HG03066 (cell line): ENCODE data around the gene RPS27A.
"Not testable (repeated sequence)": the region's sequence is repeated elsewhere in the genome, so short reads cannot be mapped to it uniquely, and the experiment has no call there.

Experiments
- ATAC-seq: cut with Tn5 transposase; IDR thresholded peaks from one replicate; pipeline ENCODE4 v1.9.1; 2021; ENCODE audit warnings: low read depth; ENCODE audit not compliant: unreplicated experiment

Gene RPS27A

DNA sequence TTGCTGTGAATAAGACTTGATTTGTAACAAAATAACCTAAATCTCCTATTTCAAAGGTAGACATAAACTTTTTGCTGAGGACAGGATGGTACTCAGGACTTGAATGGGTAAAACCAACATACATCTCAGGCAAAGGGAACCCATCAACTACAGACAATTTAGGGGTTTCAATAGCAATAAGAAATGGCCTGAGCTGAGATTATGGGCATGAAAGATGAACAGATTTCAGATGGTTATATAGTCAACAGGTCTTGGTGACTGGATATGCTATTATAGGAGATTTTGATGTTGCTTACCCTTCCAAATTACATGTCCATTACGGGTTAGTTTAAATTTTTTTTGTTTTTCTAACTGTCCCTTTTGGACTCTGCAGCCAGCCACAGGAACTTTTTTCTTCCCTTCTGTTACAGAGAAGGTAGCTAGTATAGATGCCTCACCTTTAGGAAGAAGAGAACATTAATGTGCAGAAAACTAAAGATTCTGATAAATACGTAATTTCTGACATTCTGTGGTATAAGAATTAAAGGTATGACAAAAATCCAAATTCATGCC lies 4.6 kb downstream of the RPS27A start:
- ATAC-seq, result no peak

DNA sequence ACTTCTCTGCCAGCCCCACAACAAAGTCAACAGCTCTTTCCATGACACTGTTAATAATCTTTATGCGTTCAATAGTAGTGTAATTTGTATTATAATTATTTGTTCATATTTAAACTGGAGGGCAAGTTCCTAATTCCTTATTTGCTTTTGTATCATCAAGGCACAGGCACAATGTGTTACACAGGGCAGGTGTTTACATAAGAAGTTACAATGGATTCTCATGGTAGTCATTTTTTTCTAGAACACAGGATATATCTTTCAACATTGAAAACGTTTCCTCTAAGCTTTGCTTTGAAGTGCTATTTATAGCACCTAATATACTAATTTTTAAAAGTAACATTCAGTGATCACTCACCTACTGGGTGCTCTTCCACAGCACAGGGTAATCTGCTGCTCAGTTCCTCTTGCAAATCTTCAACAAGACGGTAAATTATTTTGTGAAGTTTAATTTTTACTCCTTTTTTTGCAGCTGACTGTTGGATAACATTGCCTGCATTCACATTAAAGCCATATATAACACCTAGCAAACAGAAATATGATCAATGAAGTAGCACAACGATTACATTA lies 7.3 kb downstream of the RPS27A start:
- ATAC-seq, result no peak

DNA sequence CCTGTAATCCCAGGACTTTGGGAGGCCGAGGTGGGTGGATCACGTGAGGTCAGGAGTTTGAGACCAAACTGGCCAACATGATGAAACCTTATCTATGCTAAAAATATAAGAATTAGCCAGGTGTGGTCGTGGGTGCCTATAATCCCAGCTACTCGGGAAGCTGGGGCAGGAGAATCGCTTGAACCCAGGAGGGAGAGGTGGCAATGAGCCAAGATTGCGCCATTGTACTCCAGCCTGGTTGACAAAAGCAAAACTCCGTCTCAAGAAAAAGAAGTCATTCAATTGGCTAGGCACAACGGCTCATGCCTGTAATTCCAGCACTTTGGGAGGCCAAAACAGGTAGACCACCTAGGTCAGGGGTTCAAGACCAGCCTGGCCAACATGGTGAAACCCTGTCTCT lies 9.1 kb downstream of the RPS27A start:
- ATAC-seq, result not testable (repeated sequence)

DNA sequence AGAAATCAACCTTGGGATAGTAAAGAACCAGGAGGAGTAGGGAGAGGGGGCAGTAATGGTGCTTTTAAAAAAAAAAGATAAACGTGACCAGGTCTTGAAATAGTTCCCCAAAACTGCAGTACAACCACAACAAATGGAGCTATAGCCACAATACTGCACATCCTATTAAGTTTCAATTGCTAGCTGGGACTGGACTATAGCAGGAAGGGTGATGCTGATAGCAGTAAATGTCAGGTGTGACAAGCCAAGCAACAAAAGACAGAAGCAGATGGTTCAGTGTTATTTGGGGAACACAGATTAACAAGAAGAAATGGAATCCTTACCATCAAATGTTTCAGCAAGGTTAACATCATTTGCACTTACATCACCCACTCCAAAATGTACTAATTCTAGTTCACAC lies 10.1 kb downstream of the RPS27A start:
- no peak for ATAC-seq

DNA sequence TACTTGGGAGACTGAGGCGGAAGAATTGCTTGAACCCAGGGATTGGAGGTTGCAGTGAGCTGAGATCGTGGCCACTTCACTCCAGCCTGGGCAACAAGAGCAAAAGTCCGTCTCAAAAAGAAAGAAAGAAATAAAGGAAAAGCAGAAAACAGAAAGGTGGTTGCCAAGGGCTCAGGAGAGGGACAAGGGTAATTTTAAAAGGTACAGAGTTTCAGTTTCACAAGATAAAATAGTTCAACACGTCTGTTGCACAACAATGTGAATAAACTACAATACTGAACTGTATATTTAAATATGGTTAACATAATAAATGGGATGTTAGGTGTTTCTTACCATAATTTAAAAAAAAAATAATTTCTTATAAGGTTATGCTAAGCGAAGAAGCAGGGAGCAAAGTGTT lies 12.9 kb downstream of the RPS27A start:
- no peak for ATAC-seq

DNA sequence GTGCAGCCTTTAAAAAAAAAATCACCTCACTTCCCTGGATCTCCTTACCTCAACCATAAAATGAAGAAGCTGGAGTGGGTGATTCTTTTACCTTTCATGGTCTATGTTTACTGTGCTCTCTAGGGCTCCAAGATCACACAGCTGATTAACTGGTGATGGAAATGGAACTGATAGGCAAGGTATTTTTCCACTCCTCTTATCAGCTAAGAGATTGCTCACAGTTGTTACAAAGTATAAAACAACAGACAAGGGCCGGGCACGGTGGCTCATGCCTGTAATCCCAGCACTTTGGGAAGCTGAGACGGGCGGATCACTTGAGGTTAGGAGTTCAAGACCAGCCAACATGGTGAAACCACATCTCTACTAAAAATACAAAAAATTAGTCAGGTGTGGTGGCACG lies 14.5 kb downstream of the RPS27A start:
- ATAC-seq, result no peak

DNA sequence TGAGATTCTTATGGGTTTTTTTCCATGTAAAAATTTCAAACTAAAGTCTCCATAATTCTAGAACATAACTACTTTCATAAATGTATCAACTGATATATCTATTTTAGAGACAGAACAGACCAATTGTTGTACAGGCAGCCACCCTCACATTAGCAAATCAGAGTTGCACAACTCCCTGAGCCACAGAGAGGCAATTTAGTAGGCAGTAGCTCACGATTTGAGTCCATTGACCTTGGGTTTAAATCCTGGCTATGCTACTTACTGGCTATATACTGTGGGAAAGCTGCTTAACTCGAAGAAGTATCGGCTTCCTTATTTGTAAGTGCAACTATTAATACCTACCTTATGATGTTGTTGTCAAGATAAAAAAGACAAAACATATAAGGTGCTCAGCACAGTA lies 20.3 kb downstream of the RPS27A start:
- ATAC-seq, result no peak

DNA sequence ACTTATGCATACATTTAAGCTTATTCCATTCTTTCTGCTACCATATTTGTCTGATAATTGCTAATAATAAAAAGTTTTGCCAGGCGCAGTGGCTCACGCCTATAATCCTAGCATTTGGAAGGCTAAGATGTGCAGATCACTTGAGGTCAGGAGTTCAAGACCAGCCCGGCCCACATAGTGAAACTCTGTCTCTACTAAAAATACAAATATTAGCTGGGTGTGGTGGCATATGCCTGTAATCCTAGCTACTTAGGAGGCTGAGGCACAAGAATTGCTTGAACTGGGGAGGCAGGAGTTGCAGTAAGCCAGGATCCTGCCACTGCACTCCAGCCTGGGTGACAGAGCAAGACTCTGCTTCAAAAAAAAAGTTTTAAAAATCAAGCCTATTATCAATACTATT lies 27.1 kb downstream of the RPS27A start:
- not testable (repeated sequence) for ATAC-seq

DNA sequence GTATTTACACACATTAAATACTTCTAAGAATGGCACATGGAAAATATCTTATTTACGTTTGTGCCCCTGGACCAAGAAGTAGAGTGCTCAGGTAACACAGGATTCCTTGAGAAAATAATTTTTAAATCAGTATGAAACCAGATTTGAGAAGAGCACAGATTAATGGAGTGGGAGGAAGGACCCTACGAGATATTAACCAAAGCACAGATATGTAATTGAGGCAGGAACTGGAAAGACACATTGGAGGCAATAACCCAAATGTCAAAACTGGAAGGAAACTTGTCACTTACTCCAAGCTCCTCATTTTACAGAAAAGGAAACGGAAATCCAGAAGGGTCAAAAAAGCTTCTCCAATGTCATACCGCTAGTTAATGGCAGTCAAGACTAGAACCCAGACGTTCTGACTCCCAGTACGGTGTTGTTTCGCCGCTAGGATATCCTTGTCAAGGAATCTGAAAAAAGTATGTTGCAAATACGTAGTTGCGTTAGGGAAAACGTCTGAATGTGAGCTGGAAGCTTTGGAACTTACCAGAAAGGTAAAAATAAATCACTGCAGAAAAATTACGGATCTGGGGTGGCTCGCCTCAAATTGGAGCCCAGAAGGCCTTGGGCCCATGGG lies 35.9 kb downstream of the RPS27A start:
- no peak for ATAC-seq

DNA sequence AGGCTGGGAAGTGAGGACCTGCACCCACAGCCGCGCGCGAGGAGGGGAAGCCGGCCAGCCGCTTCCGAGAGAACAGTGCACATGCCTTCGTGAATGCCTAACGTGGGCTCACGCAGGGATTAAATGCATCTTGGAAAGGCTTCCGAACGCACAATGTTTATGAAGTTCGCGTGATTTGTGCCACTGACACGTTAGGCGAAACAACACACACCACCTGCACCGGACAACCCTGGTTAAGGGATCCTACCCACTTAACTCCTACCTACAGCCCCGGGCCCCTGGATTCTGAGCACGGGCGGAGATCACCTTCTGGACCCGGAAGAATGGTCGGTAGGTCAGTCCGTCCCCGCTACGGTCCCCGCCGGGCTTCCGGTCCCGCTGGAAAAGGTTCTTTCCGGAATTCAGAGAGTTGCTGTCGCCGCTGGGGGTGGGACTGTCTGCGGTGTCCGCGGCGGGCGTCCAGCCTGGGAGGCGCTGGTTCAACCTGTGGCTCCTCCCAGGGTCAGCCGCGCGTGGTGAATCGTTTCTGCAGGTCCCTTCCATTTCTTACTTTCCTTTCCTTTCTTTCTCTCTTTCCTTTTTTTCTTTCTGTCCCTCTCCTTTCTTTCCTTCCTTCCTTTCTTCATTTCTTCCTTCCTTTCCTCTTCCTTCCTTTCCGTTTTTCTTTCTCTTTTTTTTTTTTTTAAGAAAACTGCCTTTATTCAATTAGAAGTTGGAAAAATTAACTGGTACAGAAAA lies 36.6 kb downstream of the RPS27A start, which contains the start of gene MTIF2:
MTIF2 (minus strand) TSS at position 325 of the 738 bp plus-strand sequence. CDS start 5,373 bp downstream, outside the sequence.
- ATAC-seq, result peak; percentile 94

DNA sequence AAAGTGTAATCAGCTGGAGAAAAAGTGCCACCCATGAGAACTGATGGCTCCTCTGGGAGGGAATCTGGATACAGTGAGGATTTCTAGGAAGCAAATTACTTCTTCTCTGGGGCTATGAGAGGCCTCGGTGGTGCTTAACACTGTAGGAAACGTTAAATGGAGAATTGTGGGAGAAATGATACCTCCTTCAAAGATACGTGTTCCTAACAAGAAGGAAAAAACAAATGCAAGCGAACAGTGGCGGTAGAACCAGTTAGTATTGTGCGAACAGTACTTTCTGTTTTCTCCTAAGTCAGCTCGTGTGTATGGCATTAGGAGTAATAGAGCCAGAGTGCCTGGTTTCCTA lies 37.1 kb downstream of the RPS27A start:
- no peak for ATAC-seq

DNA sequence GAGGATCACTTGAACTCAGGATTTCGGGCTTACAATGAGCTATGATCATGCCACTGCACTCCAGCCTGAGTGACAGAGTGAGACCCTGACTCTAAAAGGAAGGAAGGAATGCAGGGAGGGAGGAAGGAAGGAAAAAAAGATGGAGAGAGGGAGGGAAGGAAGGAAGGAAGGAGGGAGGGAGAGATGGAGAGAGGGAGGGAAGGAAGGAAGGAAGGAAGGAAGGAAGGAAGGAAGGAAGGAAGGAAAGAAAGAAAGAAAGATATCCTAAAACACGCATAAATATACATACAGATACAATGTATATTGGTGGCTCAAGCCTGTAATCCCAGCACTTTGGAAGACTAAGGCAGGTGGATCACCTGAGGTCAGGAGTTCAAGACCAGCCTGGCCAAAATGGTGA lies 41.9 kb downstream of the RPS27A start:
- ATAC-seq, result not testable (repeated sequence)

DNA sequence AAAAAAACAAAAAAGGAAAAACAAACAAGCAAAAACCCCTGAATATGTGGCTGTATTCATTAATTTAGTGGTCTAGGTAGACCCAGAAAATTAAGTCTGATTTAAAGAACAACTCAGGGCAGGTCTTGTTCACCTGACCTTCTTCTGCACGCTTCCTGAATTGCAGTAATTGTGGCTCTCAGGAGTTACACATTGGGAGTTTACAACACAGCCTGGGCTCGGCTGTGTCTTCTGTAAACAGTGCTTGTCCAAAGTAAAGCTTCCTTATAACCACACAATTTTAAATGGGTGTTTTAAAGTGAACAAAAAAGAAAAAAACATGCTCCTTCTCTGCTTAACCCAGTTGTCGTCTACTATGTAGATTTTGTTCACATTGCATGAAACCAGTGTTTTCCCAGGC lies 44.8 kb downstream of the RPS27A start:
- no peak for ATAC-seq

DNA sequence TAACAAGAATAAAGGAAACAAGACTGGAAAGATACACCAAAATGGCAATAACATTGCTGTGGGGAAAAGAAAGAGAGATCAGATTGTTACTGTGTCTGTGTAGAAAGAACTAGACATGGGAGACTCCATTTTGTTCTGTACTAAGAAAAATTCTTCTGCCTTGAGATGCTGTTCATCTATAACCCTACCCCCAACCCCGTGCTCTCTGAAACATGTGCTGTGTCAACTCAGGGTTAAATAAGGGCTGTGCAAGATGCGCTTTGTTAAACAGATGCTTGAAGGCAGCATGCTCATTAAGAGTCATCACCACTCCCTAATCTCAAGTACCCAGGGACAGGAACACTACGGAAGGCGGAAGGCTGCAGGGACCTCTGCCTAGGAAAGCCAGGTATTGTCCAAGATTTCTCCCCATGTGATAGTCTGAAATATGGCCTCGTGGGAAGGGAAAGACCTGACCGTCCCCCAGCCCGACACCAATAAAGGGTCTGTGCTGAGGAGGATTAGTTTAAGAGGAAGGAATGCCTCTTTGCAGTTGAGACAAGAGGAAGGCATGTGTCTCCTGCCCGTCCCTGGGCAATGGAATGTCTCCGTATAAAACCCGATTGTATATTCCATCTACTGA lies 46.8 kb downstream of the RPS27A start:
- not testable (repeated sequence) for ATAC-seq

DNA sequence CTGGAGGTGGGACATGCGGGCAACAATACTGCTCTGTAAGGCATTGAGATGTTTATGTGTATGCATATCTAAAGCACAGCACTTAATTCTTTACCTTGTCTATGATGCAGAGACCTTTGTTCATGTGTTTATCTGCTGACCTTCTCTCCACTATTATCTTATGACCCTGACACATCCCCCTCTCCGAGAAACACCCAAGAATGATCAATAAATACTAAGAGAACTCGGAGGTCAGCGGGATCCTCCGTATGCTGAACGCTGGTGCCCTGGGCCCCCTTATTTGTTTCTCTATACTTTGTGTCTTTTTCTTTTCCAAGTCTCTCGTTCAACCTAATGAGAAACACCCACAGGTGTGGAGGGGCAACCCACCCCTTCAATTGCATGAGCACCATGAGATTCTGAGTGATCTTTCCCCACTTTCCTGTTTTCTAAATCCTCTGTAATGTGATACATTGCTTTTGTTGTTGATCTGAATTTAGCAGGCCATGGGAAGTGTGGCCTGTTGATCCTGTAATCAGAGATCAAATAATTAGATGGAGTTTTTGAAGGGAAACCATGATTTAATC lies 47.5 kb downstream of the RPS27A start:
- ATAC-seq, result not testable (repeated sequence)

DNA sequence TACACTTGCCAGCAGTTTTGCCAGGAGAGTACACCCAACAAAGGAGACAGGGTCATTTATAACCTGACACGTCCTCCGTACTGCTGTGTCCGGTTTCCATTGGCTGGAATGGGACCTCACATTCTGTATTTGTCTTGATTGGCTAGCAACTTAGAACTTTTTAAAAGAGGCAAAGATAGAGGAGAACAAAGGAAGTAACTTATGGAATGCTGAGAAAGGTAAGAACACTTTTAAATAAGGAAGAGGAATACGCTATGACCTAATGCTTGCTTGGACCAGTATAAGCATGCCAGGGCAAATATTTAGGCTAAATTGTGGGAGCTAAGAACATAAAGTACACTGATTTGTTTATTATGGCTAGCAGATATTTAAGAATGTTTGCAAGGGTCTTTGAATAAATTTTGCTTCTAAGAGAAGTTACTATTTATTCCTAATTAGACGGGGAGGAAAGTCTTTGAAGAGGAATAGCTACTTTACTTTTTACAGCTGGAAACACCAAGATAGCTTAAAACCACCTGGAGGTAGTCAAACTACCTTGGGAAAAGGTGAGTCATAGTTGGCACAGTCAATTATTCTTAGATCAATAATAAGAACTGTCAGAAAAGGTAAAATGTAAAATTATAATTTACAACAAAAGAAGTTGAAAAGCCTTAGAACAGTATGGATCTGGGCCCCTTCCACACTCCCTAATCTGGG lies 48.5 kb downstream of the RPS27A start:
- not testable (repeated sequence) for ATAC-seq

DNA sequence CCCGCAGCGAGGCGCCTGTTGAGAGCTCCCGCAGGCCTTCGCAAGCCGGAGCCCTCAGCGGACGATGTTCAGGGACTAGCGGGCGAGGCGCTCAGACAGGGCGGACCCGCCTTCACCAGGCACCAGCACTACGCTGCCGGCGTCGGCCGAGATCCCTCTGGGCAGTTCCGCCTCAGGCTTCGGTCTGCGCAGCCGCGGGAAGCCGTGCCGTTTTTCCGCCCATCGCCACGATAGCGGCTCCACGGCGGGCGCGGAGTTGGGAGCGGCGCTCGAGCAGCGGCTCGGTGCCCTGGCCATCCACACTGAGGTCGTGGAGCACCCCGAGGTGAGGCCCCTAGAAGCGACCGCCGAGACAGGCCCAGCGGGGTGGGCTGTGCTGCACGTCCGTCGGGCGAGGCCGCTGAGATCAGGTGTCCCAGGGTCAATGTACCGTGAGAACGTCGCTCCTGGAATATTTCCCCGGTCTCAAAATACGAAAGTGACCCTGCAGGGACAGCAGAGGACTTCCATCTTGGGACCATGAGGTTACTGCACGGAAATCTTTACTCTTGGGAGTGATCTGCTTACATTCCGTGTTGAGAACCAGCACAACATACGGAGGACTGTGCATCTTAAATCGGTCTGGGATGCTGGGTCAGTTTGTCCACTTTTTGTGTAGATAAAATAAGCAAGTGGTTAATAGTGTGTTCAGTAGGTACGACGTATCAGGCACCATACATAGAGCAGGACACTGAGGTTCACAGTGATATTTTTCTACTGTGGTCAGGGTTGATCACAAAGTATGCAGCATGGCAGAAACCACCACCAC lies 49.8 kb downstream of the RPS27A start:
- ATAC-seq, result peak; percentile 91

DNA sequence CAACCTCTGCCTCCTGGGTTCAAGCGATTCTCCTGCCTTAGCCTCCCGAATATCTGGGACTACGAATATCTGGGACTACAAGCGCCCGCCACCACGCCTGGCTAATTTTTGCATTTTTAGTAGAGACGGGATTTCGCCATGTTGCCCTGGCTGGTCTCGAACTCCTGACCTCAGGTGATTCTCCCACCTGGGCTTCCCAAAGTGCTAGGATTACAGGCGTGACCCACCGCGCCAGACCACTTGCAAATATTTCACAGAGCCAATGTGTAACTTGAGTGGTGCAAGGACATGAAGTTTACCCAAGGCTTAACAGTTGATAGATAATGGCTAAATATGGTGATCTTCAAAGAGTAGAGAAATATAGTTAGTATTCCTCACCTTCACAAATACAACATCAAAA lies 50.6 kb downstream of the RPS27A start:
- ATAC-seq, result no peak
